ENCODE data around the gene FAM177A1. TPM values are rescaled to one million over a fixed set of nuclear protein-coding genes. Genes with fewer than 3 reads are reported as not detected.
A peak's percentile ranks its signal among the peaks of the same experiment; 100 is the strongest.

FAM177A1 gene
- total and polyA plus RNA-seq, 2 of the 13 experiments (the other 11 are each of a cell fraction or from before 2014, with no cell fraction given) = 72.9 to 119 TPM

DNA sequence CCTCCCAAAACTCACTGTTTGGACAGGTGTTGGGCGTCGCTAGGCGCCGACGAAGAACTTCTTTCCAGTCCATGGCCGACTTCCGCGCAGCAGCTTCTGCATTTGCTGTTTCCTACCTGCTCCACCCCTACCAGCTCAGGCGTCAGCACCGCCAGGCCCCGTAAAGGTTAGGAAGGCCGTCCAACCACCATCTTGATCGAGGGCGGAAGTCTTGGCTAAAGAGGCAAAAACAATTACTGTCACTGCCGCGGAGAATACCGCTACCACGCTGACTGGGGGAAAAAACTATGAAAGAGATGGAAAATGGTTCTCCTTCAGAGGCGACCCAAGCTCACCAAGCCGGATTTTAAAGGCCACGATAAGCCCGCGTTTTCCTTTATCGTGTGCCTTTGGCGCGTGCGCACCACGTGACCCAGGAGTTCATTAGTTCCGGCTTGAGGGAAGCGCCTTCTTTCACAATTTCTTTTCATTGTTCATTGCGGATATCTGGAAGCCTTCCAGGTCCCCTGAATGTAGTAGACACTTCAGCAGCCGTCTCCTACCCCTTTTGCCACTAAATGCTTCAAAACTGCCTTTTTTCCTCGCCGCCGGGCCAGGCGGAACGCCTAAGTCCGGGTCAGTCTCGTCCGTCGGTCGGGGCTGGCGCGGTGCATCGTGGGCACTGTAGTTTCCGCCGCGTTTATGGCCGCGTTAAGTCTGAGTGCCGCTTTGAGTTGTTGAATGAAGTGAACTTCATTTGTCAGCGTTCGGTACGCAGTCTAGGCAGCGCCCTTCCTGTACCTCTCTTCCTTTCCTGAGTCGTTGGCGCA lies 76.0 kb downstream of the FAM177A1 start, which contains the start of the genes PPP2R3C and PRORP (continued):
- TF ChIP-seq XBP1 (CRISPR knock-in tag; IDR thresholded peaks at IDR 0.05) = peak; percentile 94; the same call in 1 of the 2 replicates
- TF ChIP-seq POLR2G (IDR thresholded peaks at IDR 0.05; ENCODE audit: low read depth, low read length) = peak; percentile 85
- TF ChIP-seq ELF3 (CRISPR knock-in tag; IDR thresholded peaks at IDR 0.05) = peak; percentile 81
- peak; percentile 73 for TF ChIP-seq ZBTB21 (CRISPR knock-in tag; IDR thresholded peaks at IDR 0.05)
- peak; percentile 74 for TF ChIP-seq HDAC2 (CRISPR knock-in tag; IDR thresholded peaks at IDR 0.05)
- 0 out of 2 replicates have a peak, but pooled peaks have one; percentile 76 for TF ChIP-seq ZNF577 (CRISPR knock-in tag; IDR thresholded peaks at IDR 0.05; ENCODE audit: borderline replicate concordance, low read depth)
- peak; percentile 90; the same call in 1 of the 2 replicates for TF ChIP-seq TBX2 (CRISPR knock-in tag; IDR thresholded peaks at IDR 0.05; ENCODE audit: borderline replicate concordance)
- peak; percentile 45 for TF ChIP-seq SIX4 (CRISPR knock-in tag; IDR thresholded peaks at IDR 0.05)
- TF ChIP-seq ZNF136 (CRISPR knock-in tag; IDR thresholded peaks at IDR 0.05; ENCODE audit: low read depth) = peak; percentile 95
- peak; percentile 97 for TF ChIP-seq NFKB2 (CRISPR knock-in tag; IDR thresholded peaks at IDR 0.05; ENCODE audit: borderline replicate concordance)
- TF ChIP-seq, protein P1, sequence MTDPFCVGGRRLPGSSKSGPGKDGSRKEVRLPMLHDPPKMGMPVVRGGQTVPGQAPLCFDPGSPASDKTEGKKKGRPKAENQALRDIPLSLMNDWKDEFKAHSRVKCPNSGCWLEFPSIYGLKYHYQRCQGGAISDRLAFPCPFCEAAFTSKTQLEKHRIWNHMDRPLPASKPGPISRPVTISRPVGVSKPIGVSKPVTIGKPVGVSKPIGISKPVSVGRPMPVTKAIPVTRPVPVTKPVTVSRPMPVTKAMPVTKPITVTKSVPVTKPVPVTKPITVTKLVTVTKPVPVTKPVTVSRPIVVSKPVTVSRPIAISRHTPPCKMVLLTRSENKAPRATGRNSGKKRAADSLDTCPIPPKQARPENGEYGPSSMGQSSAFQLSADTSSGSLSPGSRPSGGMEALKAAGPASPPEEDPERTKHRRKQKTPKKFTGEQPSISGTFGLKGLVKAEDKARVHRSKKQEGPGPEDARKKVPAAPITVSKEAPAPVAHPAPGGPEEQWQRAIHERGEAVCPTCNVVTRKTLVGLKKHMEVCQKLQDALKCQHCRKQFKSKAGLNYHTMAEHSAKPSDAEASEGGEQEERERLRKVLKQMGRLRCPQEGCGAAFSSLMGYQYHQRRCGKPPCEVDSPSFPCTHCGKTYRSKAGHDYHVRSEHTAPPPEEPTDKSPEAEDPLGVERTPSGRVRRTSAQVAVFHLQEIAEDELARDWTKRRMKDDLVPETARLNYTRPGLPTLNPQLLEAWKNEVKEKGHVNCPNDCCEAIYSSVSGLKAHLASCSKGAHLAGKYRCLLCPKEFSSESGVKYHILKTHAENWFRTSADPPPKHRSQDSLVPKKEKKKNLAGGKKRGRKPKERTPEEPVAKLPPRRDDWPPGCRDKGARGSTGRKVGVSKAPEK (CRISPR knock-in tag; IDR thresholded peaks at IDR 0.05; ENCODE audit: borderline replicate concordance) = peak; percentile 90
- peak; percentile 93 for TF ChIP-seq ZNF280B (CRISPR knock-in tag; IDR thresholded peaks at IDR 0.05; ENCODE audit: borderline replicate concordance)
- TF ChIP-seq, protein P2, sequence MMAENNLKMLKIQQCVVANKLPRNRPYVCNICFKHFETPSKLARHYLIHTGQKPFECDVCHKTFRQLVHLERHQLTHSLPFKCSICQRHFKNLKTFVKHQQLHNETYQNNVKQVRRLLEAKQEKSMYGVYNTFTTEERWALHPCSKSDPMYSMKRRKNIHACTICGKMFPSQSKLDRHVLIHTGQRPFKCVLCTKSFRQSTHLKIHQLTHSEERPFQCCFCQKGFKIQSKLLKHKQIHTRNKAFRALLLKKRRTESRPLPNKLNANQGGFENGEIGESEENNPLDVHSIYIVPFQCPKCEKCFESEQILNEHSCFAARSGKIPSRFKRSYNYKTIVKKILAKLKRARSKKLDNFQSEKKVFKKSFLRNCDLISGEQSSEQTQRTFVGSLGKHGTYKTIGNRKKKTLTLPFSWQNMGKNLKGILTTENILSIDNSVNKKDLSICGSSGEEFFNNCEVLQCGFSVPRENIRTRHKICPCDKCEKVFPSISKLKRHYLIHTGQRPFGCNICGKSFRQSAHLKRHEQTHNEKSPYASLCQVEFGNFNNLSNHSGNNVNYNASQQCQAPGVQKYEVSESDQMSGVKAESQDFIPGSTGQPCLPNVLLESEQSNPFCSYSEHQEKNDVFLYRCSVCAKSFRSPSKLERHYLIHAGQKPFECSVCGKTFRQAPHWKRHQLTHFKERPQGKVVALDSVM (CRISPR knock-in tag; IDR thresholded peaks at IDR 0.05) = peak; percentile 70
- TF ChIP-seq TFDP2 (CRISPR knock-in tag; IDR thresholded peaks at IDR 0.05) = peak; percentile 98
- peak; percentile 87; the same call in 1 of the 2 replicates for TF ChIP-seq ZNF788 (CRISPR knock-in tag; IDR thresholded peaks at IDR 0.05; ENCODE audit: borderline replicate concordance)
- TF ChIP-seq ZNF598 (CRISPR knock-in tag; IDR thresholded peaks at IDR 0.05; ENCODE audit: borderline replicate concordance) = peak; percentile 94
- TF ChIP-seq POLR2A (IDR thresholded peaks at IDR 0.05; ENCODE audit: insufficient read depth in 1 of 2, low read depth in 2 of 2, low read length in 2 of 2) = peak; percentile 90 to 96
- TF ChIP-seq EP300 (IDR thresholded peaks at IDR 0.05; ENCODE audit: low read depth in 2 of 2, low read length in 2 of 2) = peak; percentile 47 to 82
- TF ChIP-seq EP300 (CRISPR knock-in tag; IDR thresholded peaks at IDR 0.05; ENCODE audit: borderline replicate concordance) = peak; percentile 62; the same call in 1 of the 2 replicates
- TF ChIP-seq ZNF570 (CRISPR knock-in tag; IDR thresholded peaks at IDR 0.05; ENCODE audit: borderline replicate concordance) = peak; percentile 76; the same call in 1 of the 2 replicates
- peak; percentile 73 for TF ChIP-seq ZNF292 (CRISPR knock-in tag; IDR thresholded peaks at IDR 0.05; ENCODE audit: borderline replicate concordance, low read depth)
